ENCODE results near the gene NIN. TPM values are rescaled to one million over a fixed set of nuclear protein-coding genes. Genes with fewer than 3 reads are reported as not detected.

NIN gene
- total RNA-seq, 1 experiment from 2014 or later, result 36.5 TPM

- no peaks in the 10 kb centered on the region for H3K27me3 ChIP-seq (ENCODE audit: insufficient read depth, low read depth)
- H2AFZ ChIP-seq, result no peak overlapping the region
- CTCF ChIA-PET, result no interaction called here
- no peaks in the 10 kb centered on the region for H3F3A ChIP-seq (ENCODE audit: insufficient read depth, low read depth)
- H3K27ac ChIP-seq, result no peak overlapping the region
- H3K4me2 ChIP-seq, result no peak overlapping the region
- H3K4me1 ChIP-seq (replicated peaks; ENCODE audit: insufficient read depth), result no peaks in the 10 kb centered on the region
- intact Hi-C loops (cut with micrococcal nuclease; ENCODE audit: unreplicated experiment), result no loop called here
- no peaks in the 10 kb centered on the region for H4K20me1 ChIP-seq (ENCODE audit: insufficient read depth)
- no peak for DNase-seq
- POLR2A ChIA-PET (ENCODE audit: unreplicated experiment), result no interaction called here
- no peaks in the 10 kb centered on the region for H3K79me2 ChIP-seq (ENCODE audit: low read depth)
- H3K9me2 ChIP-seq (ENCODE audit: insufficient read depth), result no peaks in the 10 kb centered on the region
- no peak overlapping the region for H3K4me3 ChIP-seq
- no peaks in the 10 kb centered on the region; the same call in 1 of the 2 replicates for H3K9me3 ChIP-seq (ENCODE audit: insufficient read depth, low read depth)
- no TSS peak for BruUV-seq (replicated peaks)
- no peaks in the 10 kb centered on the region for H3K36me3 ChIP-seq (ENCODE audit: low read depth)
- TF ChIP-seq EZH2 (IDR thresholded peaks at IDR 0.05; ENCODE audit: low read depth) (no peak), CTCF (conservative IDR thresholded peaks at IDR 0.05) (no peak)
Observed at GRCh38 chr14:50844391-50844790, 13.4 kb upstream of the NIN start.

- Histone ChIP-seq H3F3A (ENCODE audit: insufficient read depth, low read depth) (no peaks in the 10 kb centered on the region), H3K4me3 (no peak overlapping the region), H4K20me1 (ENCODE audit: insufficient read depth) (no peaks in the 10 kb centered on the region), H3K79me2 (ENCODE audit: low read depth) (no peaks in the 10 kb centered on the region), H3K27me3 (ENCODE audit: insufficient read depth, low read depth) (no peaks in the 10 kb centered on the region), H3K4me1 (replicated peaks; ENCODE audit: insufficient read depth) (no peaks in the 10 kb centered on the region), H2AFZ (no peak overlapping the region), H3K36me3 (ENCODE audit: low read depth) (no peaks in the 10 kb centered on the region), H3K4me2 (no peak overlapping the region), H3K9me2 (ENCODE audit: insufficient read depth) (no peaks in the 10 kb centered on the region), H3K9me3 (ENCODE audit: insufficient read depth, low read depth) (no peaks in the 10 kb centered on the region; the same call in 1 of the 2 replicates), H3K27ac (no peak overlapping the region)
- CTCF ChIA-PET, result interaction anchor here (0.5 kb wide), 1 partner anchor 985 kb away, joined by 14 read pairs; no protein-coding TSS in a partner anchor
- intact Hi-C loops (cut with micrococcal nuclease; ENCODE audit: unreplicated experiment), result no loop called here
- TF ChIP-seq CTCF (conservative IDR thresholded peaks at IDR 0.05) (no peak), EZH2 (IDR thresholded peaks at IDR 0.05; ENCODE audit: low read depth) (no peak)
- no peak for DNase-seq
- BruUV-seq (replicated peaks), result no TSS peak
- POLR2A ChIA-PET (ENCODE audit: unreplicated experiment), result no interaction called here
Observed at GRCh38 chr14:50839691-50840090, 8.7 kb upstream of the NIN start.

- CTCF ChIA-PET, result interaction anchor here (0.5 kb wide), 1 partner anchor 984 kb away, joined by 14 read pairs; no protein-coding TSS in a partner anchor
- intact Hi-C loops (cut with micrococcal nuclease; ENCODE audit: unreplicated experiment), result no loop called here
- Histone ChIP-seq H3K4me1 (replicated peaks; ENCODE audit: insufficient read depth) (no peaks in the 10 kb centered on the region), H3F3A (ENCODE audit: insufficient read depth, low read depth) (no peaks in the 10 kb centered on the region), H3K79me2 (ENCODE audit: low read depth) (no peaks in the 10 kb centered on the region), H3K27ac (no peak overlapping the region), H3K36me3 (ENCODE audit: low read depth) (no peaks in the 10 kb centered on the region), H3K9me2 (ENCODE audit: insufficient read depth) (no peaks in the 10 kb centered on the region), H3K4me3 (no peak overlapping the region), H4K20me1 (ENCODE audit: insufficient read depth) (no peaks in the 10 kb centered on the region), H3K4me2 (no peak overlapping the region), H3K9me3 (ENCODE audit: insufficient read depth, low read depth) (no peaks in the 10 kb centered on the region; the same call in 1 of the 2 replicates), H2AFZ (no peak overlapping the region), H3K27me3 (ENCODE audit: insufficient read depth, low read depth) (no peaks in the 10 kb centered on the region)
- no peak for TF ChIP-seq EZH2 (IDR thresholded peaks at IDR 0.05; ENCODE audit: low read depth)
- TF ChIP-seq CTCF (conservative IDR thresholded peaks at IDR 0.05), result no peak
- no TSS peak for BruUV-seq (replicated peaks)
- POLR2A ChIA-PET (ENCODE audit: unreplicated experiment), result no interaction called here
- no peak for DNase-seq
Observed at GRCh38 chr14:50839048-50839447, 8.1 kb upstream of the NIN start.
